Adrenal gland (tissue), 5 donors: ENCODE results near the gene PALM2AKAP2.

Source experiments
- CTCF ChIP-seq, 6 experiments: fragments of 450-650 bp in 4 of 6; fragments of 200-600 bp in 2 of 6; sonication (generic) in 1 of 6; IDR thresholded peaks; 1 replicate in 5 of 6; 2 replicates in 1 of 6; pipeline versions ENCODE4 v1.5.1 to v1.8.0; 2016 to 2021; ENCODE audit warnings: antibody characterized with exemption in 6 of 6, mild to moderate bottlenecking in 2 of 6, moderate library complexity in 1 of 6
- POLR2A ChIP-seq, 2 donors: fragments of 450-650 bp; IDR thresholded peaks; one replicate each; pipeline ENCODE4 v1.6.1; 2017; ENCODE audit warnings: antibody characterized with exemption in 2 of 2, mild to moderate bottlenecking in 2 of 2, moderate library complexity in 1 of 2
- donor health status: DM: no; HTN: no; CAD: no.

GRCh38 chr9:109751253-109751652 lies 28.7 kb upstream of the PALM2AKAP2 start:
- TF ChIP-seq CTCF (IDR thresholded peaks at IDR 0.05), result no peak
- no peak for TF ChIP-seq POLR2A (IDR thresholded peaks at IDR 0.05)
